Liver (tissue), 9 donors: ENCODE measurements around the gene FABP1. TPM values are rescaled to one million over a fixed set of nuclear protein-coding genes. Genes with fewer than 3 reads are reported as not detected.

Experiments
- DNase-seq: peaks from one replicate; pipeline ENCODE4 v3.0.0-alpha.2; 2017; ENCODE audit warnings: low spot score
- H3K27ac ChIP-seq, 2 donors: one replicate each; pipeline ENCODE4 v1.7.0; 2013; ENCODE audit warnings: inconsistent platforms in 2 of 2, low read length in 2 of 2, control low read depth in 1 of 2, low read depth in 1 of 2, mild to moderate bottlenecking in 1 of 2
- H3K27me3 ChIP-seq, 4 donors: one replicate each; pipeline versions ENCODE4 v1.6.1 to v1.7.0; 2013; ENCODE audit warnings: low read length in 3 of 4, inconsistent platforms in 1 of 4, mild to moderate bottlenecking in 1 of 4, moderate library complexity in 1 of 4; ENCODE audit not compliant: control insufficient read depth in 4 of 4, insufficient read depth in 4 of 4
- H3K36me3 ChIP-seq, 4 donors: one replicate each; pipeline versions ENCODE4 v1.6.1 to v1.7.0; 2013; ENCODE audit warnings: low read length in 3 of 4, mild to moderate bottlenecking in 3 of 4, low read depth in 1 of 4, moderate library complexity in 1 of 4; ENCODE audit not compliant: control insufficient read depth in 4 of 4, insufficient read depth in 3 of 4
- H3K4me1 ChIP-seq, 4 donors: one replicate each; pipeline versions ENCODE4 v1.6.1 to v1.7.0; 2013; ENCODE audit warnings: low read length in 3 of 4, mild to moderate bottlenecking in 3 of 4, moderate library complexity in 1 of 4; ENCODE audit not compliant: control insufficient read depth in 4 of 4, insufficient read depth in 4 of 4
- H3K4me3 ChIP-seq, 3 donors: one replicate each; pipeline versions ENCODE4 v1.6.1 to v1.7.0; 2013; ENCODE audit warnings: low read length in 3 of 3, control low read depth in 1 of 3, low read depth in 1 of 3, mild to moderate bottlenecking in 1 of 3
- H3K9ac ChIP-seq, 2 donors: one replicate each; pipeline ENCODE4 v1.7.0; 2013; ENCODE audit warnings: low read length in 2 of 2, mild to moderate bottlenecking in 2 of 2, moderate library complexity in 2 of 2, control low read depth in 1 of 2, low read depth in 1 of 2
- H3K9me3 ChIP-seq, 4 donors: one replicate each; pipeline versions ENCODE4 v1.6.1 to v1.7.0; 2013; ENCODE audit warnings: low read length in 3 of 4; ENCODE audit not compliant: control insufficient read depth in 4 of 4
- CTCF ChIP-seq: fragments of 150-350 bp; IDR thresholded peaks from 2 replicates; pipeline ENCODE4 v1.5.1; 2017; ENCODE audit warnings: improper control_type of control experiment, low read depth, low read length; ENCODE audit not compliant: missing input control
- GABPA ChIP-seq, 2 donors: IDR thresholded peaks in 1 of 2; conservative IDR thresholded peaks in 1 of 2; 2 replicates each; pipeline ENCODE4 v1.6.1; 2016; ENCODE audit warnings: antibody characterized with exemption in 2 of 2, mild to moderate bottlenecking in 1 of 2, moderate library complexity in 1 of 2
- JUND ChIP-seq, 2 donors: IDR thresholded peaks; 2 replicates each; pipeline ENCODE4 v1.6.1; 2016; ENCODE audit warnings: antibody characterized with exemption in 2 of 2
- MAX ChIP-seq: IDR thresholded peaks from 2 replicates; pipeline ENCODE4 v1.6.1; 2016; ENCODE audit warnings: antibody characterized with exemption
- RAD21 ChIP-seq, 2 donors: IDR thresholded peaks; 2 replicates each; pipeline ENCODE4 v1.6.1; 2016; ENCODE audit warnings: antibody characterized with exemption in 2 of 2, mild to moderate bottlenecking in 2 of 2
- REST ChIP-seq: IDR thresholded peaks from 2 replicates; pipeline ENCODE4 v1.6.1; 2016; ENCODE audit warnings: antibody characterized with exemption, mild to moderate bottlenecking
- RXRA ChIP-seq, 2 donors: IDR thresholded peaks; 2 replicates each; pipeline ENCODE4 v1.6.1; 2017 to 2018; ENCODE audit warnings: antibody characterized with exemption in 2 of 2, mild to moderate bottlenecking in 1 of 2
- SP1 ChIP-seq: IDR thresholded peaks from 2 replicates; pipeline ENCODE4 v1.6.1; 2018; ENCODE audit warnings: antibody characterized with exemption, mild to moderate bottlenecking
- TAF1 ChIP-seq: conservative IDR thresholded peaks from 2 replicates; pipeline ENCODE4 v1.6.1; 2016; ENCODE audit warnings: antibody characterized with exemption, mild to moderate bottlenecking
- YY1 ChIP-seq: IDR thresholded peaks from 2 replicates; pipeline ENCODE4 v1.6.1; 2016; ENCODE audit warnings: antibody characterized with exemption, mild to moderate bottlenecking
- ZBTB33 ChIP-seq: IDR thresholded peaks from 2 replicates; pipeline ENCODE4 v1.6.1; 2016; ENCODE audit warnings: antibody characterized with exemption
- WGBS: extraction: QIAGEN DNeasy Blood & Tissue Kit; methylation state at CpG from one replicate; pipeline ENCODE4 v1.1.7; 2013; 5-methylcytosine and 5-hydroxymethylcytosine counted together
- polyA plus RNA-seq, 2 donors: library from polyadenylated mRNA; stranded (reverse) in 1 of 2; unstranded in 1 of 2; fragments of 200-250 nt in 1 of 2; fragments of >200 nt in 1 of 2; fragmentation: Nextera tagmentation in 1 of 2; extraction: Ambion mirVana in 1 of 2; gene quantifications; one replicate each; pipeline versions ENCODE4 v1.2.1 to v1.2.3, GENCODE V29; 2013 to 2015
- total RNA-seq, 2 donors: library from RNA; depleted of rRNA; stranded (reverse); fragments of >200 nt; gene quantifications; one replicate each; pipeline ENCODE4 v1.2.3, GENCODE V29; 2014
- donor health status: healthy.
- donor health status: healthy.
- donor health status: healthy.
- donor health status: healthy.
- donor health status: healthy.

Gene FABP1
- total and polyA plus RNA-seq, 4 donors, result 975 to 7,337 (median 2,306) TPM

- H3K4me1 ChIP-seq, result no peaks in the 10 kb centered on the region
- no peaks in the 10 kb centered on the region for H3K27me3 ChIP-seq
- WGBS, result 89% methylated on average over 8 of the region's 8 CpGs
- no peak for DNase-seq
- no peaks in the 10 kb centered on the region for H3K9me3 ChIP-seq
- H3K9ac ChIP-seq, result no peak overlapping the region
- TF ChIP-seq ZBTB33 (no peak), RXRA (IDR thresholded peaks at IDR 0.05) (no peak), JUND (IDR thresholded peaks at IDR 0.05) (no peak), MAX (no peak), TAF1 (no peak), RAD21 (IDR thresholded peaks at IDR 0.05) (no peak), YY1 (no peak)
- H3K36me3 ChIP-seq, result no peaks in the 10 kb centered on the region
- no peak overlapping the region for H3K4me3 ChIP-seq
- H3K27ac ChIP-seq, result no peak overlapping the region
Measured at GRCh38 chr2:88090446-88091283, 37.2 kb downstream of the FABP1 start.

- no peaks in the 10 kb centered on the region for H3K27me3 ChIP-seq
- no peaks in the 10 kb centered on the region for H3K4me1 ChIP-seq
- no peaks in the 10 kb centered on the region for H3K9me3 ChIP-seq
- no peaks in the 10 kb centered on the region for H3K36me3 ChIP-seq
- TF ChIP-seq REST (no peak), GABPA (IDR thresholded peaks at IDR 0.05 in 1 of 2, conservative IDR thresholded peaks at IDR 0.05 in 1 of 2) (no peak), SP1 (no peak), CTCF (no peak), JUND (IDR thresholded peaks at IDR 0.05) (no peak)
- H3K27ac ChIP-seq, result no peak overlapping the region
- no peak overlapping the region for H3K9ac ChIP-seq
- H3K4me3 ChIP-seq, result no peak overlapping the region
- 97% methylated on average over 2 of the region's 2 CpGs for WGBS
- DNase-seq, result no peak
Measured at GRCh38 chr2:88088999-88089398, 38.9 kb downstream of the FABP1 start.
